Measurements from ENCODE around the gene NUDT22.

GRCh38 chr11:64233913-64234586 is 8.0 kb downstream of the NUDT22 start, which contains the start of gene VEGFB:
- TF ChIP-seq CTCF (conservative IDR thresholded peaks at IDR 0.05; ENCODE audit: low read depth, low read length) (no peak), EZH2 (IDR thresholded peaks at IDR 0.05; ENCODE audit: borderline replicate concordance, low read depth, low read length, poor library complexity, severe bottlenecking) (no peak)

Measured in A673 (cell line).